GM12878 (cell line): ENCODE results near the gene RAET1E.

Experiments
- MEF2A ChIP-seq: IDR thresholded peaks from 2 replicates; pipeline ENCODE4 v1.6.1; 2011; ENCODE audit warnings: low read depth, mild to moderate bottlenecking, low read length, moderate library complexity; ENCODE audit not compliant: insufficient read depth
- RCOR1 ChIP-seq: conservative IDR thresholded peaks from 2 replicates; pipeline ENCODE4 v1.6.1; 2012; ENCODE audit warnings: low read depth, low read length, improper control_type of control experiment
- ZNF274 ChIP-seq: IDR thresholded peaks from one replicate; pipeline ENCODE4 v1.8.0; 2011; ENCODE audit not compliant: insufficient read length, insufficient read depth

DNA sequence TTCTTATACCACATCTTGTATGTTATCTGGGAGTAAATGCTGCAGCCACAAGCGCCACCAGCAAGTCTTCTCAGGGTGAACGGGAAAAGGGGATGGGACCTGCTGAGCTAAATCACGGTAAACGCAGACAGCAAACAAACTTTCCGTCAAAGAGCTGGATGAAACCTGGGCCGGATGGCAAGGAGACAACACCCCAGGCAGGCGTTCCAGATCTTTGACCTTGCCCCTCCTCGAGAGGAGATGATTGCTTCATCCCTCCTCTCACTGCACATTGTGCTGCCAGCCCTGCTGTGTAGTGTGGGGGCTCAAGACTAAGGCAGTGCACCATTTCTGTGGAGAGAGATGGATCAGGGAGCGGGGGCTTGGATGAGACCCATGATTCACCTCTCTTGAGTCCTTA, 9.8 kb downstream of the RAET1E start:
- TF ChIP-seq MEF2A (no peak), ZNF274 (no peak), RCOR1 (no peak)
